Activated CD4-positive, alpha-beta T cell treated with anti-CD3 and anti-CD28 coated beads for 24 hours (primary cell): ENCODE results near the gene CA10.

Experiments
- DNase-seq, 2 donors: peaks; one replicate each; pipeline ENCODE4 v3.0.0-alpha.2; 2020; ENCODE audit warnings: low read depth in 2 of 2

The CA10 gene

DNA sequence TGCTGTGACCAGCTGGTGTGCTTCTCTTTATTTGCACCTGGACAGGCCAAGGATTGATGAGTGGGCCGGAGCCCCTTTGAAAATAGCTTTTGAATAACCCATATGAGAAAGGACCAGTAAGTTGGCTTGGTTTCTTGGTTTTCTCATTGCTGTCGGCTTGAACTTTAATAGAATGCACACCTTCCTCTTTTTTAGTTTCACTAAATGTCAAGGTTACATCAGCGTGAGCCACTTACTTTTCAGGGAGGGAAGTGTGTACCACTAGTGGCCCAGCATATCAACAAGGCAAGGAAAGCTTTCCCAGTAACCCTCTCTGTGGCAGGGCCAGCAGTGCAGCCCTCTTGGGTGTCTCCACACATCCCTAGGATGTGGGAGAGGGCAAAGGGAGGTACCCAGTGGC is 433.3 kb downstream of the CA10 start:
- DNase-seq, result no peak

GRCh38 chr17:51724043-51724580 is 434.4 kb downstream of the CA10 start:
- no peak for DNase-seq

DNA sequence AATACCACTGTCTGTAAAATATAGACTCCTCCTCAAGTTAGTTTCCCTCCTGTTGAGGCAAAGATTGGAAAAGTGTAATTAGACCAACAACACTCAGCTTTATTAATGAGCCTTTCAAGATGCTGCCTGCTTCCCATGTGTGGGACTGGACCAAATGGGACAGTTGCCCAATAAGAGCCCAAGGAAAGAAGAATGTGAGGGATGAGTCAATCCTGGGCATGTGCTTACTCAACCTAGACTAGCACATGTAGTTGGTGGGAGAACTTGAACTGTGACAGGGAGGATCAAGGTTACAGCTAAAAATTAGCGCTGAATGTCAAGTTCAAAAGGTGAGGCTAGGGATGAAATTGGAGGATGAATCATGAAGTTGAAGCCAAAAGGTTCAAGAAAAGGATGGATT is 435.5 kb downstream of the CA10 start:
- no peak for DNase-seq

- DNase-seq, result no peak
These were observed 436.8 kb downstream of the CA10 start for GRCh38 chr17:51721730-51722129.

- no peak for DNase-seq
These were observed 438.1 kb downstream of the CA10 start for GRCh38 chr17:51720439-51720838.

- no peak for DNase-seq
These were observed 439.5 kb downstream of the CA10 start for GRCh38 chr17:51718983-51719382.

DNA sequence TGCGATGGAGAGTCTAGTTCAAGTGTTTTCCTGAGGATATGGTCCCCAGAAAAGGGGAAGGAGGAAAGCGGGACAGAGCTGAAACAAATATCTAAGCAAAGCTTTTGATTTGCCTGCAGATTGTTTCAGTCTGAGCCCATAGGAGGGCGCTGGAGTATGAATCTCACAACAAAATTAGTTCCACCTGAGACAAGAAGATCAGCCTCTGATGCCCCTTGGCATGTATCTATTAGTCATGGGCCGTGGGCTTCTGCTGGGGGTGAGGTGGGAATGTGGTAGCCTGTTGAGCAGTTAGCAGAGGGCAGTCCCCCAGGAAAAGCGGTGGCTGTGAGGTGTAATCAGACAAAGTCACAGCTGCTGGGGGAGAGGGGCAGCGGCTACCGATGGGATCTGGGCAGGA is 446.9 kb downstream of the CA10 start:
- DNase-seq, result no peak

- DNase-seq, result no peak
These were observed 447.9 kb downstream of the CA10 start for GRCh38 chr17:51710634-51710979.

DNA sequence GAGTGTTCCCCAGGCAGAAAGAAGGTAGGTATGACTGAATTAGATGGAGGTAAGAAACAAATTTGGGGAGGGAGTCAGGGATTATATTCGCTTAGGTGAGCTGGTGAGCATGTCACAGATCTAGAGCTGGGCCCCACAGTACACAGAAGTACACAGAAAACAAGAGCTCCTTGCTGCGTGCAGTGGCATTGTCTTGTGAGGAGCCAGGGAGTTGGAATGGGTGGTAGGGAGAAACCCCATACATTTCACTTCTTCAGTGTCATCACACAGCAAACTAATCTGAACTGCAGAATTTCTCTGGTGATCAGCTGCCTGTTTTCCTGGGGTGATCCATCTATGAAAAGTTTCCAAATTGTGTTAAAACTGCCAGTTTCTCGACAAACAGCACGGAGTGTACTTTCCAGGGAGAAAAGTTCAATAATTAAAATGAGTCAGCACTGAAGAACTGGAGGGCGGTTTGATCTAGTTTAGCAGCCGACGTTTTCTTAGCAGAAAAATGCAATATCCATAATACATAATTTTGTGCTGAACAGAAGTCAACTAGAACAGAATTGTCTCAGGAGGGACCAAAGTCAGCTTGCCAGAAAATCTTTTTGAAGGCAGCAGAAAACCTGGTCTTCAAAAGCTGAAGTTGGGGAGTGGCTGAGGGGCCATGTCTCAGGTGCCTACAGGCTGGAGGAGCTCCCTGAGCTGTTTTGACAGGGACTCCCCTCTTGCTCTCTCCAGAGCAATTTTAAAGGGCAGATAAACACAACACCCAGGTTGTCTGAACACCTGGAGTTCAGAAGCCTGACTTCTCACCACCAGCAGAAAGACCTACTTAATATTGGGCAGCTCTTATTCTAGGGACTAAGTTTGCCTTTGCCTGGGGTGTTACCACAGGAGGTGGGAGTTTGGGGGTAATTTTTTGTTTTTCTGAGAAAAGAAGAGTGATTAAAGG is 448.6 kb downstream of the CA10 start:
- no peak for DNase-seq

- no peak for DNase-seq
These were observed 451.3 kb downstream of the CA10 start for GRCh38 chr17:51707216-51707615.

DNA sequence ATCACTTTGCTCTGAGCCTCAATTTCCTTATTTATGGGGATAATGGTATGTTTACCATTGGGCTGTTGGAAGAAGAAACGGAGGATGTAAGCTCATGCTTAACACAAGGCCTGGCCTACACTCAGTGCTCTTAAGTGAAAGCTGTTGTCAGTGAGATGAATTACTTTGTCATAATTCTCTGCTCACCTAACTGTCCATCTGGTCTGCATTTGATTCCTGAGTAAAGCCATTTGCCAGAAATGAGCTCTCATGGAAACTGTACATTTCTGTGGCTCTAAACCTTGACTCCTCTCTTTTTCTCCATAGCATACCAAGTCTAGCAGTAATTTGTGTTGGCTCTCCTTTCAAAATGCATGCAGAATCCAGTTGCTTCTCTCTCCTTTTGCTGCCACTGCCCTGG is 452.4 kb downstream of the CA10 start:
- no peak for DNase-seq

GRCh38 chr17:51703361-51704341 is 454.9 kb downstream of the CA10 start:
- DNase-seq, result no peak

DNA sequence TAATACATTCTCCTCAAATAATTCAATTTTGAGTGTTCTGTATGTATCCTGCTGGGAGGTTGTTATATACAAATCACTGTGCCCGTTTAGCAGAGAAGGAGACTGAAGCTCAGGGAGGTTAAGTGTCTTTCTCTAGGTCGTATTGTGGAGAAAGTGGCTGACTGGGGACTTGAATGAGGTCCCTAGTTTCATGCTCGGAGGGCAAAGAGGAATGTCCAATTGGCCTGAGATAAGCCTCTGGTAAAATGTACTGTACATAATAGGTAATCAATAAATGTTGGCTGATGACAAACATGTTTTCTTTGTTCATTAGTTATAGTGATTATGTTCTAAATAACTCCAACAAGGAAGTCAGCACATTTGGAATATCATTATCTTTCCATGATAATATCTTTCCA is 455.6 kb downstream of the CA10 start:
- DNase-seq, result no peak

DNA sequence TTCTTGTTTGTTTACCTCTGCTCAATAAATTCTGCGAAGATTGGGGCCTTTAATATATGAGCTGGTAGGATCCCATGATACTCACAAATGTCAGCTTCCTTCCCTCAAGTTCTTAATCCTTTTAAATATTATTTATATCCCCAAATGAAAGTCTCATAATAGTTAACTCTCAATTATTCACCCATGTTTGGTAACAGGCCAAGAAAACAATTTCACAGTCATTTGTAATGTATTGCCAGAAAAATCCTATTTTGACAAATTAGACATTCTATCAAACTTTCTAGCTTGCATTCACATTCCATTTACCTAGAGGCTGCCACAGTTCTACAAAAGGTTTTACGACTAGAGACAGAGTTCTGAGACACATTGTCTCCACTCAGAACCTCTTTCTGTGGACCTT is 457.0 kb downstream of the CA10 start:
- DNase-seq, result no peak

DNA sequence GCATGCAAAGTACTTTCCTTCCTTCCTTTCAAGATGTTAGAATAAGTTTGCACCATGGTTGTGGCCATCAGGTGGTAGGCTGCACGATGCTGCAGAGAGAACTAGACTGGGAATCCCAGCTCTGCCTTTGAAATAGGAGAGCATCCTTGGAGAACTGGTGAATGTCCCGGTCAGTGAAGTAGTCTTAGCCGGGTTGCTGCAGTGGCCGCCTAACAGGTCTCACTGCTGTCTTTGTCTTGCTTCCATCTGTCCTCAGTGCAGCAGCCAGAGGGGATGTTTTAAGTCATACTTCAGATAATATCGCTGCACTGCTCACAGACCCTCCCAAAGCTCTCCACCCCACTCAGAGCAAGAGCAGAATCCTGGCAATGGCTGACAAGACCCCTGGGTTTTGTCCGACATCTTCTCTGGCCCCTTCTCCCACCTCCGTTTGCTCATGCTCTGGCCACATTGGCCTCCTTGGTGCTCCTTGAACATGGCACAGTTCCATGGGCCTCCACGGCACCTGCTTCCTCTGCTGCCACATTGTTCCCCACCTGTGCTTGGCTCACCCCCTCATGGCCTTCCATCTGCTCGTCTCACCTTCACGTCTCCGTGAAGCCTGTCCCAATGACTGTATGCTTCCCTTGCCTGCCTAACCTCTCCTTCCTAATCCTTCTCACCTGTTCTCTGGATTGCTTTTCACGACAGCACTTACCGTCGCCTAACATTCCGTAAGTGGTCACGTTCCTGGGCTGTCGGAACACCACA is 458.3 kb downstream of the CA10 start:
- DNase-seq, result no peak

DNA sequence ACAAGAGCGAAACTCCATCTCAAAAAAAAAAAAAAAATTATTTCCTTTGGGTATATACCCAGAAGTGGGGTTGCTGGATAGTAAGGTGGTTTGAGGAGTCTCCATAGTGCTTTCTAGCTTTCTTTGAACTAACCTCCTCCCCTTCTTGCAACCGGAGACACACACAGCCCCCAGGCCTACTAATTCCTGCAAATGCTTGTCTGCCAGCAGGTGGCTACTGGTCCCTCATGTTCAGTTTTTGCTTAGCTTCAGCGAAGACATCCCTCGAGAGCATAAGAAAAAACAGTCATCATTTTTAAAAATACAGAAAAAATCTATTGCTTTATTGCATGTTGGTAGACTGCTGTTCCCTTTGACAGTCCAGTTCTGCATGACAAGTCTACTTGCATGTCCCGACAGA is 459.2 kb downstream of the CA10 start:
- DNase-seq, result no peak

DNA sequence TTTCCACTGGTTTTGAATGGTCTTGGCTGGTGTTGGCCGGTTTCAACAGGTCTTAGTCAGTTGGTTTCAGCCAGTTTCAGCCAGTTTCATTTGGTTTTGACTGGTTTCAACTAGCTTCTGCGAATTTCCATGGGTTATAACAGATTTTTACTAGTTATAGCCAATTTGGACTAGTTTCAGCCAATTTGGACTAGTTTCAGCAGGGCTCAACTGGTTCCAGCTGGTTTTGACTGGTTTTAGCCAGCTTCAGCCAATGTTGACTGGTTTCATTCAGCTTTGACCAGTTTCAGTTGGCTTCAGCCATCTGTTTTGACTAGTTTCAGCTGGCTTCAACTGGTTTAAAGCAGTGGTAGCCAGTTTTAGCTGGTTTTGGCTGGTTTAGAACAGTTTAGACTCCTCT is 465.6 kb downstream of the CA10 start:
- no peak for DNase-seq

- DNase-seq, result no peak
These were observed 470.6 kb downstream of the CA10 start for GRCh38 chr17:51687887-51688286.

- DNase-seq, result no peak
These were observed 473.1 kb downstream of the CA10 start for GRCh38 chr17:51685287-51685909.

- DNase-seq, result no peak
These were observed 474.3 kb downstream of the CA10 start for GRCh38 chr17:51684214-51684613.

- no peak for DNase-seq
These were observed 475.2 kb downstream of the CA10 start for GRCh38 chr17:51683291-51683690.
